GM18508 (cell line): ENCODE results near the gene SDR9C7.
"Not testable (repeated sequence)": the region's sequence is repeated elsewhere in the genome, so short reads cannot be mapped to it uniquely, and the experiment has no call there.

Source experiments
- ATAC-seq: cut with Tn5 transposase; IDR thresholded peaks from one replicate; pipeline ENCODE4 v1.9.1; 2021; ENCODE audit warnings: moderate number of reproducible peaks; ENCODE audit not compliant: insufficient read depth, unreplicated experiment

SDR9C7 gene

GRCh38 chr12:56921346-56921745 is 12.9 kb downstream of the SDR9C7 start:
- ATAC-seq, result no peak

- not testable (repeated sequence) for ATAC-seq
These were observed 16.1 kb downstream of the SDR9C7 start for GRCh38 chr12:56918139-56918538.

- ATAC-seq, result no peak
These were observed 17.2 kb downstream of the SDR9C7 start for GRCh38 chr12:56916996-56917333.

- no peak for ATAC-seq
These were observed 17.8 kb downstream of the SDR9C7 start for GRCh38 chr12:56916296-56916995.

- ATAC-seq, result no peak
These were observed 19.5 kb downstream of the SDR9C7 start for GRCh38 chr12:56914724-56915123.

- no peak for ATAC-seq
These were observed 20.0 kb downstream of the SDR9C7 start for GRCh38 chr12:56914256-56914655.

- ATAC-seq, result not testable (repeated sequence)
These were observed 24.8 kb downstream of the SDR9C7 start for GRCh38 chr12:56909403-56909802.

- ATAC-seq, result no peak
These were observed 26.1 kb downstream of the SDR9C7 start for GRCh38 chr12:56908136-56908535.

- ATAC-seq, result no peak
These were observed 28.4 kb downstream of the SDR9C7 start for GRCh38 chr12:56905852-56906251.

- ATAC-seq, result no peak
These were observed 30.8 kb downstream of the SDR9C7 start for GRCh38 chr12:56903374-56903773.

- not testable (repeated sequence) for ATAC-seq
These were observed 32.9 kb downstream of the SDR9C7 start for GRCh38 chr12:56901313-56901712.

GRCh38 chr12:56900583-56900982 is 33.6 kb downstream of the SDR9C7 start:
- no peak for ATAC-seq

- no peak for ATAC-seq
These were observed 35.3 kb downstream of the SDR9C7 start for GRCh38 chr12:56898938-56899337.

- ATAC-seq, result no peak
These were observed 36.3 kb downstream of the SDR9C7 start for GRCh38 chr12:56897844-56898361.

GRCh38 chr12:56896082-56896481 is 38.1 kb downstream of the SDR9C7 start:
- no peak for ATAC-seq

- ATAC-seq, result no peak
These were observed 39.4 kb downstream of the SDR9C7 start for GRCh38 chr12:56894698-56895368.

- not testable (repeated sequence) for ATAC-seq
These were observed 42.3 kb downstream of the SDR9C7 start for GRCh38 chr12:56891885-56892284.

GRCh38 chr12:56886319-56886718 is 47.9 kb downstream of the SDR9C7 start:
- ATAC-seq, result no peak

GRCh38 chr12:56885316-56885715 is 48.9 kb downstream of the SDR9C7 start:
- no peak for ATAC-seq

- no peak for ATAC-seq
These were observed 49.8 kb downstream of the SDR9C7 start for GRCh38 chr12:56884421-56884820.

- ATAC-seq, result not testable (repeated sequence)
These were observed 51.8 kb downstream of the SDR9C7 start for GRCh38 chr12:56882407-56882806.
